Neural progenitor cell (in vitro differentiated cells): ENCODE data around the gene UBQLN2. TPM values are rescaled to one million over a fixed set of nuclear protein-coding genes. Genes with fewer than 3 reads are reported as not detected.

ENCODE experiments used
- DNase-seq: peaks from one replicate; pipeline ENCODE4 v3.0.0-alpha.2; 2016; ENCODE audit warnings: low spot score
- H2AFZ ChIP-seq: fragments of 200-600 bp; sonication (generic); replicated peaks from 2 replicates; pipeline ENCODE4 v1.6.1; 2016; ENCODE audit warnings: antibody characterized with exemption
- H3F3A ChIP-seq: fragments of 200-600 bp; sonication (generic); 2 replicates; pipeline ENCODE4 v1.6.1; 2016; ENCODE audit warnings: antibody characterized with exemption, low read depth
- H3K27ac ChIP-seq: fragments of 200-600 bp; sonication (generic); 2 replicates; pipeline ENCODE4 v1.5.1; 2016; ENCODE audit warnings: mild to moderate bottlenecking
- H3K27me3 ChIP-seq: fragments of 200-600 bp; sonication (generic); 2 replicates; pipeline ENCODE4 v1.6.1; 2016; ENCODE audit warnings: mild to moderate bottlenecking, moderate library complexity
- H3K36me3 ChIP-seq: fragments of 200-600 bp; sonication (generic); 2 replicates; pipeline ENCODE4 v1.5.1; 2016
- H3K4me1 ChIP-seq: fragments of 200-600 bp; sonication (generic); 2 replicates; pipeline ENCODE4 v1.6.1; 2016; ENCODE audit warnings: mixed run types
- H3K4me2 ChIP-seq: fragments of 200-600 bp; sonication (generic); 2 replicates; pipeline ENCODE4 v1.6.1; 2016
- H3K4me3 ChIP-seq: fragments of 200-600 bp; sonication (generic); 2 replicates; pipeline ENCODE4 v1.5.1; 2016
- H3K79me2 ChIP-seq: fragments of 200-600 bp; sonication (generic); 2 replicates; pipeline ENCODE4 v1.6.1; 2016; ENCODE audit warnings: low read depth
- H3K9ac ChIP-seq: fragments of 200-600 bp; sonication (generic); 2 replicates; pipeline ENCODE4 v1.6.1; 2016
- H3K9me3 ChIP-seq: fragments of 200-600 bp; sonication (generic); 2 replicates; pipeline ENCODE4 v1.5.1; 2016; ENCODE audit warnings: low read depth
- H4K20me1 ChIP-seq: fragments of 200-600 bp; sonication (generic); 2 replicates; pipeline ENCODE4 v1.6.1; 2016; ENCODE audit warnings: low read depth
- H3K27ac Mint-ChIP-seq: 3 replicates; pipeline ENCODE4 v1.8.0; 2021; ENCODE audit warnings: mixed read lengths
- H3K27me3 Mint-ChIP-seq: 2 replicates; pipeline ENCODE4 v1.8.0; 2022; ENCODE audit warnings: low read depth, mild to moderate bottlenecking, inconsistent platforms, moderate library complexity, mixed read lengths; ENCODE audit not compliant: insufficient read depth
- H3K36me3 Mint-ChIP-seq: 3 replicates; pipeline ENCODE4 v1.8.0; 2021; ENCODE audit warnings: mixed read lengths
- H3K4me1 Mint-ChIP-seq: 3 replicates; pipeline ENCODE4 v1.8.0; 2021; ENCODE audit warnings: mixed read lengths
- H3K4me3 Mint-ChIP-seq: 3 replicates; pipeline ENCODE4 v1.8.0; 2021; ENCODE audit warnings: mild to moderate bottlenecking, moderate library complexity, mixed read lengths
- H3K9me3 Mint-ChIP-seq: 3 replicates; pipeline ENCODE4 v1.8.0; 2020; ENCODE audit warnings: mixed read lengths
- CTCF ChIP-seq: fragments of 200-600 bp; sonication (generic); IDR thresholded peaks from 2 replicates; pipeline ENCODE4 v1.5.1; 2017; ENCODE audit warnings: antibody characterized with exemption, mild to moderate bottlenecking
- EZH2 ChIP-seq: fragments of 200-600 bp; sonication (generic); IDR thresholded peaks from 2 replicates; pipeline ENCODE4 v1.6.1; 2017; ENCODE audit warnings: antibody characterized with exemption, mild to moderate bottlenecking, moderate library complexity
- EZH2phosphoT487 ChIP-seq: fragments of 200-600 bp; sonication (generic); IDR thresholded peaks from 2 replicates; pipeline ENCODE4 v1.6.1; 2017; ENCODE audit warnings: antibody characterized with exemption
- total RNA-seq: library from RNA; depleted of rRNA; stranded (reverse); fragments of >200 nt; gene quantifications from 2 replicates; pipeline ENCODE4 v1.2.3, GENCODE V29; 2015; ENCODE audit warnings: low replicate concordance

The UBQLN2 gene
- total RNA-seq, 1 donor from 2014 or later, result 16.6 TPM

GRCh38 chrX:56564921-56565840, 1.8 kb downstream of the UBQLN2 start:
- peaks cover 4% of the 10 kb centered on the region for H3K36me3 Mint-ChIP-seq
- H3K27ac ChIP-seq, result no peak overlapping the region
- H3K36me3 ChIP-seq, result peaks cover 12% of the 10 kb centered on the region
- peaks cover 39% of the 10 kb centered on the region for H4K20me1 ChIP-seq
- peak overlapping the region; percentile 44 for H3K9ac ChIP-seq
- H3K9me3 Mint-ChIP-seq, result no peaks in the 10 kb centered on the region
- H2AFZ ChIP-seq, result no peak overlapping the region
- H3K27ac Mint-ChIP-seq, result no peak overlapping the region
- H3K9me3 ChIP-seq, result no peaks in the 10 kb centered on the region
- H3F3A ChIP-seq, result no peaks in the 10 kb centered on the region
- no peak for TF ChIP-seq CTCF
- TF ChIP-seq EZH2, result no peak
- TF ChIP-seq EZH2phosphoT487, result no peak
- H3K27me3 ChIP-seq, result no peaks in the 10 kb centered on the region
- peak; percentile 9 for DNase-seq
- peak overlapping the region; percentile 80 for H3K4me2 ChIP-seq
- peaks cover 5% of the 10 kb centered on the region for H3K4me1 ChIP-seq
- H3K4me1 Mint-ChIP-seq, result peaks cover 9% of the 10 kb centered on the region
- H3K4me3 ChIP-seq, result peak overlapping the region; percentile 62
- H3K4me3 Mint-ChIP-seq, result peak overlapping the region; percentile 87
- peaks cover 57% of the 10 kb centered on the region for H3K79me2 ChIP-seq
- H3K27me3 Mint-ChIP-seq, result no peaks in the 10 kb centered on the region

GRCh38 chrX:56569378-56570057, 6.1 kb downstream of the UBQLN2 start:
- H3K79me2 ChIP-seq, result peaks cover 47% of the 10 kb centered on the region
- Mint-ChIP-seq H3K4me3 (no peak overlapping the region), H3K9me3 (no peaks in the 10 kb centered on the region), H3K4me1 (peaks cover 9% of the 10 kb centered on the region), H3K36me3 (peaks cover 4% of the 10 kb centered on the region), H3K27me3 (no peaks in the 10 kb centered on the region), H3K27ac (no peak overlapping the region)
- H2AFZ ChIP-seq, result no peak overlapping the region
- no peak overlapping the region for H3K4me2 ChIP-seq
- H3K36me3 ChIP-seq, result peaks cover 12% of the 10 kb centered on the region
- H3K27ac ChIP-seq, result no peak overlapping the region
- no peak overlapping the region for H3K9ac ChIP-seq
- H4K20me1 ChIP-seq, result peaks cover 39% of the 10 kb centered on the region
- no peaks in the 10 kb centered on the region for H3K9me3 ChIP-seq
- no peak for TF ChIP-seq EZH2
- TF ChIP-seq EZH2phosphoT487, result no peak
- TF ChIP-seq CTCF, result no peak
- no peaks in the 10 kb centered on the region for H3K27me3 ChIP-seq
- no peak for DNase-seq
- H3K4me3 ChIP-seq, result no peak overlapping the region
- no peaks in the 10 kb centered on the region for H3F3A ChIP-seq
- peaks cover 5% of the 10 kb centered on the region for H3K4me1 ChIP-seq

- Histone ChIP-seq H4K20me1 (peaks cover 11% of the 10 kb centered on the region), H3K36me3 (peaks cover 8% of the 10 kb centered on the region), H3F3A (no peaks in the 10 kb centered on the region), H3K4me2 (no peak overlapping the region), H3K27me3 (no peaks in the 10 kb centered on the region), H3K9ac (no peak overlapping the region), H3K9me3 (no peaks in the 10 kb centered on the region), H3K4me3 (no peak overlapping the region), H2AFZ (no peak overlapping the region), H3K27ac (no peak overlapping the region), H3K79me2 (peaks cover 12% of the 10 kb centered on the region), H3K4me1 (no peaks in the 10 kb centered on the region)
- DNase-seq, result no peak
- Mint-ChIP-seq H3K4me3 (no peak overlapping the region), H3K27ac (no peak overlapping the region), H3K36me3 (peaks cover 5% of the 10 kb centered on the region), H3K9me3 (no peaks in the 10 kb centered on the region), H3K4me1 (no peaks in the 10 kb centered on the region), H3K27me3 (no peaks in the 10 kb centered on the region)
- TF ChIP-seq CTCF, result no peak
- no peak for TF ChIP-seq EZH2phosphoT487
- no peak for TF ChIP-seq EZH2
These were observed 9.5 kb downstream of the UBQLN2 start for GRCh38 chrX:56572975-56573374.
